ENCODE data around the gene RIMBP2.

RIMBP2 gene

DNA sequence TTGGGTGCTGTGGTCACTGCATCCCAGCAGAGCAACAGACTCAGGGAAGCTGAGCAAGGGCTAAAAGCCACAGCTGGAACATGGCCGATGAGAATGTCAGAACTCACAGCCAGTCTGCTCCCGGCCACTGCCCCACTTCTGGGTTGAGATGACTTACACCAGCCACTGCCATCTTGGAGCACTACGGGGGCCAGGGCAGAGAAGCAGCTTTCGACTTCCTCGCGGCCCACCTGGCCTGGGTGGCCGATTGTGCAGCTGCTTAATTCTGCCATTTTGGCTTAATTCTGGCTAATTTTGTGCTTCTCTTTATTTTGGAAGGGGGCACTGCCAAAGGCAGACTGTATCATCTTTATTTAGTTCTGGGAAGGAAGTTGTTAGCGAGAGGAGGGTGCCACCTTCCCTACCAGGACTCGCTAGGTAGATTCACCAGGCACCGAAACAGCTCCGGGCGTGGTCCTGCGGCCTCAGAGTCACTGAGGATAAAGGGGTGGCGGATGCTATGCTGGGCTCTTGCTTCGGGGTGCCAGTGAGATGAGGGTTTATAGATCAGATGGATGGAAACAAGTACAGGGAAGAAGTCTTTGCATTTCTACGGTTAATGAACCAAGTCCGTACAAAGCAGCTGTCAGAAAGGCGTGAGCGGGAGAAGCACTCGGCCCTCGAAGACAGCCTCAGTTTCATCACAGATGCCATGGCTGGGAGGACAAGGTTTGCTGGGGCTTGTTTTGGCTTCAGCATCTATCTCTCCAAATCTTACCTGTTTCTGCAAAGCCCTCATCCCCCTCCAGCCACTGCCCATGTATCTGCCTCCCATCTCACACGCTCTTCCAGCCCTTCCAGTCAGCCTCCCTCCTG is 230.6 kb downstream of the RIMBP2 start:
- DNase-seq (ENCODE audit: low read depth): no peak

- DNase-seq (ENCODE audit: low read depth): no peak
Measured at GRCh38 chr12:130484221-130484620, 231.9 kb downstream of the RIMBP2 start.

DNA sequence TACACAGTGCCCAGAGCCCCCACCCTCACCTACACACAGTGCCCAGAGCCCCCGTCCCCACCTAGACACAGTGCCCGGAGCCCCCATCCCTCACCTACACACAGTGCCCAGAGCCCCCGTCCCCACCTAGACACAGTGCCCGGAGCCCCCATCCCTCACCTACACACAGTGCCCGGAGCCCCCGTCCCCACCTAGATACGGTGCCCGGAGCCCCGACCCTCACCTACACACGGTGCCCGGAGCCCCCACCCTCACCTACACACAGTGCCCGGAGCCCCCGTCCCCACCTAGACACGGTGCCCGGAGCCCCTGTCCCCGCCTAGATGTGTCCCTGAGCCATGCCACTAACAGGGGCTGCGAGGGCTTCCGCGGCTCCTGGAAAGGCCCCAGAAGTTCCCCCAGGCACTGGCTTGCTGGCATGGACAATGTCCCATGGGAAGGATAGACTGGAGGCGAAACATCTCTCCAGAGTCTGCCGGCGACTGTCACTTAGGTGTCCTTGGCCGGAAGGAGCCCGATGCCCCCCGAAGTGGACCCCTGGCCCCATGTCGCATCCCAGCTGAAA is 232.4 kb downstream of the RIMBP2 start:
- DNase-seq (ENCODE audit: low read depth): no peak

DNA sequence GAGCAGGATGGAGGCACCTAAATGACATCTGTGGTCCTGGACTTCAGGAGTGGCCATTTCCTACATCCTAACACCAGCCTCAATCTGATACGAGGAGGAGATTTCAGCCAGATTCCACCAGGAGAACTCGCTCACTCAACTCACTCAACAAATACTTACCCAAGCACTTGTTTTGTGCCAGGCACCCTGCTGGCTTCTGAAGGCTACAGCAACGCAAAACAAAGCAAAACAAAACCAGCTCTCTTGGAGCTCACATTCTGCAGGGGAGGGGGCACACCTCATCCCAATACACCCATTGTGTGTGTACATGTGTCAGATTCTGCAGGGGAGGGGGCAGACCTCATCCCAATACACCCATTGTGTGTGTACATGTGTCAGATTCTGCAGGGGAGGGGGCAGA is 233.7 kb downstream of the RIMBP2 start:
- DNase-seq (ENCODE audit: low read depth): no peak

GRCh38 chr12:130481392-130481879 is 234.7 kb downstream of the RIMBP2 start:
- no peak for DNase-seq (ENCODE audit: low read depth)

GRCh38 chr12:130480887-130481286 is 235.2 kb downstream of the RIMBP2 start:
- no peak for DNase-seq (ENCODE audit: low read depth)

DNA sequence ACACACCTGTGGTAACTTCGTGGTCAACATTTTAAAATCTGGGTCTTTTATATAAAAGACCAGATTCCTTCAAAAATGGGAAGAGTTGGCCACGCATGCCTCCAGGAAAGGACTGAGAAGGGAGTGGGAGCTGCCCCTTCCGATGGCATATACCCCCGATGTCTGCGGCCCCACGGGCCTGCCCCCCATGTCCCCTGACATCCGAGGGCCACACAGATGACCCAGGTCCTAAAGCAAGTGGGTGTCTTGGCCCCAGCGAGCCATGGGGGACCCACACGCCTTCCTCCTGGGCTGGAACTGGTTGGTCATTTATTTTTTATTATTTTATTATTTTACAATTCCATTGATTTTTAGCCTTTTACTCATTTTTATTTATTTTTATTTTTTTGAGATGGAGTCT is 235.9 kb downstream of the RIMBP2 start:
- no peak for DNase-seq (ENCODE audit: low read depth)

GRCh38 chr12:130479401-130480125 is 236.5 kb downstream of the RIMBP2 start:
- no peak for DNase-seq (ENCODE audit: low read depth)

GRCh38 chr12:130478786-130479185 is 237.3 kb downstream of the RIMBP2 start:
- no peak for DNase-seq (ENCODE audit: low read depth)

- no peak for DNase-seq (ENCODE audit: low read depth)
Measured at GRCh38 chr12:130477701-130478100, 238.4 kb downstream of the RIMBP2 start.

DNA sequence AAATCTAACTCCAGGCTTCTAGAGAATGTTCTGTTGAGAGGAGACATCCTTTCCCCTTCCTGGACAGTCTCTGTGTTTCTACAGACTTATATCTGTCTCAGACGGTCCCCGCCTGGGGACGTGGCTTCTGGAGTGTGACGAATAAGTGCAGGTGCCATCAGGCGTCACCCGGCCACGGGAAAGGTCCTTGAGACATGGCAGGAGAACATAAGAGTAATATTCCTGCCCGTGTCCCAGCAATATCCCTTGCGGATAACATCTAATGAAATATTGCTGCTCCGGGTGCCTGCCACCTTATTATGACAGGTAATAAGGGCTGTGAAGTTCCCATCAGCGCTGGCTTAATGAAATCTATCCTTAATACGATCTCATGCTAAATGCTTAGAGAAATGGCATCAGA is 238.8 kb downstream of the RIMBP2 start:
- no peak for DNase-seq (ENCODE audit: low read depth)

DNA sequence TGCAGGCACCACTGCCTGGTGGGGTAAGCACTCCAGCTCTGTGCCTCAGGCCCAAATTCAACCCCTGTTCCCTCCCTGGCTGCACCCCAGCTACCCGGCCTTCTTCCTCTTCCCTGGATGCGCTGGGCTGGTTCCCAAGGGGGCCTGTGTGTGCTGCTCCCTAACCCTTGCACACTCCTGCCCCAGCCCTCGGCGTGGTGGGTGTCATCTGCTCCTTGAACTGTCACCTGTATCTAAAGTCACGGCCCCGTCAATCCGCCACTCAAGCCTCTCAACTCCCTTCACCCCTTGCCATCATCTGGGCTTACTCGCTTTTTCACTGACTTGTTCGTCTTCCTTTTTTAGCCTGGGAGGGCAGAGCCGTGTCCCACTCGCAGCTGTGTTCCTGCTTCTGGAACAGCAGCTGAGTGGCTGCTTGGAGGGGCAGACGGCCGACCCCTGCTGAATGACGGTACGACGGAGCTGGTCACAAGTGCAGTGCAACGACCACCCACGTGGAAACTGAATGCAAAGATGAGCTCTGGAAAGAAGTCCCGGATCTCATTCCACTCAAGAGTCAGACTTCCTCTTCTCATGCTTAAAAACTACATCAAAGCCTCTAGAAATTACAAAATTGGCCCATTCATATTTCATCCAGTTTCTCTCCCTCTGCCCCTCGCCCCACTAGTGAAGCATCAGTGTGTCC is 239.5 kb downstream of the RIMBP2 start:
- DNase-seq (ENCODE audit: low read depth): no peak

GRCh38 chr12:130474599-130475269 is 241.4 kb downstream of the RIMBP2 start:
- DNase-seq (ENCODE audit: low read depth): no peak

GRCh38 chr12:130473266-130473665 is 242.8 kb downstream of the RIMBP2 start:
- DNase-seq (ENCODE audit: low read depth): no peak

- no peak for DNase-seq (ENCODE audit: low read depth)
Measured at GRCh38 chr12:130470969-130471368, 245.1 kb downstream of the RIMBP2 start.

DNA sequence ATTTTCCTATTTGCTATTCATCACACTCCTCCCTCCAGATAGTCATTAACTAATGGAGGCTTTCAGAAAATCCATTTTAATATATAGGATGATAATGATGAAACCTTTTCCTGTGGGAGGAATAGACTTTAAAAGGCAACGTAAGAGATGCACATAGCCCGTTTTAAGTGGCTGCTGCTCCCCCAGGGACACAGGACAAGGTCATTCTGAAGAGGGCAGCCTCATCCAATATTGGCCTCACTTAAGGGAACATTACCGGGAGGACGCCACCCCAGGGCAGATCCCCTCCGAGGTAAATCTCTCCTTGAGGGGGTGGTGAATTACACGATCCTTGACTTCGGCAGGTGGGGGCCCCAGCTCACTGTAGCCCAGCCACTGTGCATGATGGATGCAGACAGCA is 246.5 kb downstream of the RIMBP2 start:
- no peak for DNase-seq (ENCODE audit: low read depth)

- no peak for DNase-seq (ENCODE audit: low read depth)
Measured at GRCh38 chr12:130468700-130469245, 247.3 kb downstream of the RIMBP2 start.

DNA sequence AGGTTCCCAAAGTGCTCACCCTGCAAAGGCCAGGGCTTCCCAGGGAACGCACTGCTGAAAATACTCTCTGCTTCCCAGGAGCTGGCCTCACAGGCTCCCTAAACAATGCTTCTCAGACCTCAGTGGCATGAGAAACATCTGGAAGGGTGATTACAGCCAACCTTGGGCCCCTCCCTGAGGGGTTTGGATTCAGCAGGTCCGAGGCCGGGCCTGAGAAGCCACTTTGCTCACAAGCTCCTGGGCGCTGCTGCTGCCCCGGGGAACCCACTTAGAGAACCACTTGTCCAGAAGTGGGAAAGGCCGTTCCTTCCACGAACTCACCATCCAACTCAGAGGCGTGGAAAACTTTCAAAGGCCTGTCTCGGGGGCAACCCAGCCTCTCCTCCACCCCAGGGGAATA is 247.9 kb downstream of the RIMBP2 start:
- no peak for DNase-seq (ENCODE audit: low read depth)

GRCh38 chr12:130465626-130466025 is 250.5 kb downstream of the RIMBP2 start:
- no peak for DNase-seq (ENCODE audit: low read depth)

DNA sequence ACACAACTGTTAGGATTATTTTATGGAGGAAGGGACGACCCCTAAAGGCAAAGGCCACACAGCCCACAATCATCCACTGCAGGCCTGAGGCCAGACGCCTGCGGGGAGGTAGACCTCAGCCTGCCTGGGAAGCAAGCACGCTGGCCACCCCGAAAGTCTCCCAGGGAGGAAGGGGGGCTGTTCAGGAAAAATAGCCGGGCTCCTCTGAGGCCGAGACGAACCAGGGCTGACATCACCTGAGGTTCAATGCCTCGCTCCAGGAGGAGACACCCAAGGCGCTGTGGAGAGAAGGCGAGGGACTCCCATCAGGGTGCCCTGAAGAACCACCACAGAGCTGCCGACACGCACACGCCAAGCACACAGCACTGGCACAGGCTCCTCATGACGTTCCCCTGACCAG is 251.1 kb downstream of the RIMBP2 start:
- DNase-seq (ENCODE audit: low read depth): no peak
